ENCODE results near the gene SLC7A5. TPM values are rescaled to one million over a fixed set of nuclear protein-coding genes. Genes with fewer than 3 reads are reported as not detected.
"Not testable (repeated sequence)": the region's sequence is repeated elsewhere in the genome, so short reads cannot be mapped to it uniquely, and the experiment has no call there.

SLC7A5 gene
- total and polyA plus RNA-seq, 4 donors = 1.8 to 14.5 (median 4.4) TPM

- DNase-seq; H3K4me3 ChIP-seq (ENCODE audit: low read length in 2 of 2); H3K4me1 ChIP-seq (ENCODE audit: control insufficient read depth in 1 of 2, insufficient read depth in 2 of 2, low read length in 2 of 2); H3K36me3 ChIP-seq (ENCODE audit: control insufficient read depth in 1 of 2, insufficient read depth in 2 of 2, low read length in 1 of 2); ATAC-seq (ENCODE audit: low FRiP score); H3K27me3 ChIP-seq (ENCODE audit: control insufficient read depth in 1 of 2, insufficient read depth in 2 of 2, low read length in 1 of 2); H3K9me3 ChIP-seq (ENCODE audit: control insufficient read depth, low read length); H3K27ac ChIP-seq (ENCODE audit: low read depth in 1 of 2, low read length in 2 of 2): not testable (repeated sequence)
- intact Hi-C loops (cut with DNase I) = loop anchor here (2.0 to 5.0 kb wide), 2 partner anchors 57 to 61 kb away; no protein-coding TSS in a partner anchor
- 86 to 87% methylated on average over 11 of the region's 11 CpGs for WGBS, 2 donors
These were observed 38.8 kb upstream of the SLC7A5 start for GRCh38 chr16:87908101-87908500.

DNA sequence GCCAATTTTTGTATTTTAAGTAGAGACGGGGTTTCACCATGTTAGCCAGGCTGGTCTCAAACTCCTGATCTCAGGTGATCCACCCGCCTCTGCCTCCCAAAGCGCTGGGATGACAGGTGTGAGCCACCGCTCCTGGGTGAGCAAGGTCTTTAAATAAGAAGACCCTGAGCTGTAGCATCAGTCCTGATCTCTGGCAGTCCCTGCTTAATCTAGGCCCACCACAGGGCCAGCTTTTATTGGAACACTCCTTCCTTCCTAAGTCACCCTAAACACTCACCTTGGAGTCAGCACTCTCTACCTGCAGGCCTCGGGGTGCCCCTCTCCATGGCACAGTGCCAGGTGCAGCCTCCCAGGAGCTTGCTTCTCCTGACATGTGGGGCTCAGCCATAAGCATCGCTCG, 36.2 kb upstream of the SLC7A5 start:
- H3K36me3 ChIP-seq (ENCODE audit: control insufficient read depth in 1 of 2, insufficient read depth in 2 of 2, low read length in 1 of 2); H3K4me3 ChIP-seq (ENCODE audit: low read length in 2 of 2); H3K27ac ChIP-seq (ENCODE audit: low read depth in 1 of 2, low read length in 2 of 2); DNase-seq; H3K4me1 ChIP-seq (ENCODE audit: control insufficient read depth in 1 of 2, insufficient read depth in 2 of 2, low read length in 2 of 2); H3K27me3 ChIP-seq (ENCODE audit: control insufficient read depth in 1 of 2, insufficient read depth in 2 of 2, low read length in 1 of 2); ATAC-seq (ENCODE audit: low FRiP score); H3K9me3 ChIP-seq (ENCODE audit: control insufficient read depth, low read length): not testable (repeated sequence)
- WGBS, 2 donors = 91 to 93% methylated on average over 6 to 7 of the region's 7 CpGs
- intact Hi-C loops (cut with DNase I) = loop anchor here in 1 of 2 donors (5.0 kb wide), 1 partner anchor 58 kb away; no protein-coding TSS in a partner anchor

DNA sequence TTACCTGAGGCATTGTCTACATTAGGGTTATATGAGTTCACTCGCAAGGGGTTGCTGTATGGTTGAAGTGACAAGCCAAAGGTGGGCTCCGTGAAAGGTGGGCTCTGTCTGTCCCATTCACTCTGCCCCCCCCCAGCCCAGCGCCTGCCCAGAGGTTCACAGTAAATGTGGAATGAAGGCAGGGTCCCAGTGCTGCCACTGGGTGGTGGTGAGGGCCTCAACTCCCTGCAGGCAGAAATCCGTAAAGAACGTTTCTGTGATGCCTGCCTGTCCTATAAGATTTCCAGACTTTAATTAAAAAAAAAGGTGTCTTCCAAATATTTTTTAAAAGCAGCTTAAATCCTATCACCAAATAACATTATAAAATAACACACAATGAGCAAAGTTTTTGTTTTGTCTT, 35.7 kb upstream of the SLC7A5 start:
- H3K36me3 ChIP-seq (ENCODE audit: control insufficient read depth in 1 of 2, insufficient read depth in 2 of 2, low read length in 1 of 2); H3K9me3 ChIP-seq (ENCODE audit: control insufficient read depth, low read length); ATAC-seq (ENCODE audit: low FRiP score); H3K27me3 ChIP-seq (ENCODE audit: control insufficient read depth in 1 of 2, insufficient read depth in 2 of 2, low read length in 1 of 2); H3K27ac ChIP-seq (ENCODE audit: low read depth in 1 of 2, low read length in 2 of 2); H3K4me3 ChIP-seq (ENCODE audit: low read length in 2 of 2); H3K4me1 ChIP-seq (ENCODE audit: control insufficient read depth in 1 of 2, insufficient read depth in 2 of 2, low read length in 2 of 2); DNase-seq: not testable (repeated sequence)
- 81 to 84% methylated on average over 4 to 5 of the region's 5 CpGs for WGBS, 2 donors
- intact Hi-C loops (cut with DNase I) = loop anchor here in 1 of 2 donors (5.0 kb wide), 1 partner anchor 58 kb away; no protein-coding TSS in a partner anchor

GRCh38 chr16:87900489-87900888, 31.2 kb upstream of the SLC7A5 start:
- DNase-seq; intact Hi-C loops (cut with DNase I); H3K27ac ChIP-seq (ENCODE audit: low read depth in 1 of 2, low read length in 2 of 2); H3K4me3 ChIP-seq (ENCODE audit: low read length in 2 of 2); H3K9me3 ChIP-seq (ENCODE audit: control insufficient read depth, low read length); H3K36me3 ChIP-seq (ENCODE audit: control insufficient read depth in 1 of 2, insufficient read depth in 2 of 2, low read length in 1 of 2); ATAC-seq (ENCODE audit: low FRiP score); H3K27me3 ChIP-seq (ENCODE audit: control insufficient read depth in 1 of 2, insufficient read depth in 2 of 2, low read length in 1 of 2); H3K4me1 ChIP-seq (ENCODE audit: control insufficient read depth in 1 of 2, insufficient read depth in 2 of 2, low read length in 2 of 2): not testable (repeated sequence)
- 80 to 82% methylated on average over 12 of the region's 12 CpGs for WGBS, 2 donors

GRCh38 chr16:87897521-87898505, 28.5 kb upstream of the SLC7A5 start:
- ATAC-seq (ENCODE audit: low FRiP score) (peak; percentile 53), DNase-seq (no peak)
- Histone ChIP-seq H3K9me3 (ENCODE audit: control insufficient read depth, low read length) (no peaks in the 10 kb centered on the region), H3K27me3 (ENCODE audit: control insufficient read depth in 1 of 2, insufficient read depth in 2 of 2, low read length in 1 of 2) (no peaks in the 10 kb centered on the region), H3K4me1 (ENCODE audit: control insufficient read depth in 1 of 2, insufficient read depth in 2 of 2, low read length in 2 of 2) (no peaks in the 10 kb centered on the region), H3K4me3 (ENCODE audit: low read length in 2 of 2) (no peak overlapping the region), H3K27ac (ENCODE audit: low read depth in 1 of 2, low read length in 2 of 2) (peak overlapping the region in 1 of 2 donors; percentile 35), H3K36me3 (ENCODE audit: control insufficient read depth in 1 of 2, insufficient read depth in 2 of 2, low read length in 1 of 2) (no peaks in the 10 kb centered on the region)
- 30 to 34% methylated on average over 20 of the region's 20 CpGs for WGBS, 2 donors
- intact Hi-C loops (cut with DNase I) = no loop called here

DNA sequence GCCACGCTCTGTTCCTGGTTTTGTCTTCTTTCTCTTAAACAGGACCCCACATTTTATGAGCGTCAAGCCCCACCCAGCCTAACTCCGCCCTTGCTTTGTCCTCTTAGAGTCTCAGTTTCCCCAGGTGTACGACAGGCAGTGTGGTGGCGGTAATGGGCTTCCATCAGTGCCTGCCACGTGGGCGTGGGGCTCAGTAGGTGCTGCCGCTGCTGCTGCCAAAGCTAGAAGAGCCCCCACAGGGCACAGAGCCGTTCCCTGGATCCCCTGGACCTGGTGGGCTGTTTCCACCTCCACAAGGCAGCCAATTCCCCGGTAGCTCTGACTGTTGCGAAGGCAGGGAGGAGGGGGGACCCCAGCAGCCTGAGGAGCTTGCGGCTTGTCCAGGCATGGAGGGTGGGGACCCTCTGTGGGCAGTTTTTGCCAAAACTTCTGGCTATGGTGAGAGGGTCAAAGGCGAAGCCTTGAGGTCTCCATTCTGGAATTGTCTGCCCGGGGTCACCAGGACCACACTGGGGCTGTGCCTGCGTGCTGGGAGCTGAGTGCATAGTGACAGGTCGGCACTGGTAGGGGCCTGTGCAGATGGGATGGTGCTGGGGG, 27.7 kb upstream of the SLC7A5 start:
- H3K4me1 ChIP-seq (ENCODE audit: control insufficient read depth in 1 of 2, insufficient read depth in 2 of 2, low read length in 2 of 2); DNase-seq; intact Hi-C loops (cut with DNase I); H3K36me3 ChIP-seq (ENCODE audit: control insufficient read depth in 1 of 2, insufficient read depth in 2 of 2, low read length in 1 of 2); ATAC-seq (ENCODE audit: low FRiP score); H3K27me3 ChIP-seq (ENCODE audit: control insufficient read depth in 1 of 2, insufficient read depth in 2 of 2, low read length in 1 of 2); H3K4me3 ChIP-seq (ENCODE audit: low read length in 2 of 2); H3K27ac ChIP-seq (ENCODE audit: low read depth in 1 of 2, low read length in 2 of 2); H3K9me3 ChIP-seq (ENCODE audit: control insufficient read depth, low read length): not testable (repeated sequence)
- 88 to 91% methylated on average over 15 to 16 of the region's 16 CpGs for WGBS, 2 donors

DNA sequence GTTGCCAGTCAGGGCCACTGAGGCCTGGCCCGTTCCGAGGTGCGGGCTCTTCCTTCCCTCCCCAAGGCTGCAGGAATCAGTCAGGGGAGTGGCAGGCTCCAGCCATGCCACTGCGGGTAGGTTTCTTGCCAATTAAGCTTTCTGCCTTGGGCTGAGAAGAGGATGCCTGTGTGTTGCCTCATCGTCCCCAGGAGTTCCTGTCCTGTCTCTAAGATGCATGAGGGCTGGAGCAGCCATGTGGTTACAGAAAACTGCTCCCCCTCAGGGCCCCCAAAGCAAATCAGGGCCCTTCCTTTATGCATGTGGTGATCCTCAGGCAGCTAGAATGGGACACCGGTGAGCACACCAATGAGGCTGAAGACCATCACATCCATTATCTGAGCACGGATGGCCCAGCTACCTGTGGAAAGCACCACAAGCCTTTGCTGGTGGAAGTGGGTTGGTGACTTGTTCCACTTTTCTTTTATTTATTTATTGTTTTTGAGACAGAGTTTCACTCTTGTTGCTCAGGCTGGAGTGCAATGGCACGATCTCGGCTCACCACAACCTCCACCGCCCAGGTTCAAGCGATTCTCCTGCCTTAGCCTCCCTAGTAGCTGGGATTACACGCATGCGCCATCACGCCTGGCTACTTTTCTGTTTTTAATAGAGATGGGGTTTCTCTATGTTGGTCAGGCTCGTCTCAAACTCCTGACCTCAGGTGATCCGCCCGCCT, 27.0 kb upstream of the SLC7A5 start:
- H3K36me3 ChIP-seq (ENCODE audit: control insufficient read depth in 1 of 2, insufficient read depth in 2 of 2, low read length in 1 of 2); H3K9me3 ChIP-seq (ENCODE audit: control insufficient read depth, low read length); H3K4me1 ChIP-seq (ENCODE audit: control insufficient read depth in 1 of 2, insufficient read depth in 2 of 2, low read length in 2 of 2); H3K4me3 ChIP-seq (ENCODE audit: low read length in 2 of 2); intact Hi-C loops (cut with DNase I); H3K27me3 ChIP-seq (ENCODE audit: control insufficient read depth in 1 of 2, insufficient read depth in 2 of 2, low read length in 1 of 2); H3K27ac ChIP-seq (ENCODE audit: low read depth in 1 of 2, low read length in 2 of 2); ATAC-seq (ENCODE audit: low FRiP score); DNase-seq: not testable (repeated sequence)
- WGBS, 2 donors = 87 to 92% methylated on average over 17 of the region's 17 CpGs

GRCh38 chr16:87895641-87896141, 26.4 kb upstream of the SLC7A5 start:
- whole genome bisulfite sequencing, 2 donors = 80 to 81% methylated on average over 10 of the region's 10 CpGs
- intact Hi-C loops (cut with DNase I) = no loop called here
- no peak for ATAC-seq (ENCODE audit: low FRiP score)
- H3K27ac ChIP-seq (ENCODE audit: low read depth in 1 of 2, low read length in 2 of 2) = no peak overlapping the region
- no peaks in the 10 kb centered on the region for H3K9me3 ChIP-seq (ENCODE audit: control insufficient read depth, low read length)
- no peaks in the 10 kb centered on the region for H3K4me1 ChIP-seq (ENCODE audit: control insufficient read depth in 1 of 2, insufficient read depth in 2 of 2, low read length in 2 of 2)
- H3K4me3 ChIP-seq (ENCODE audit: low read length in 2 of 2) = no peak overlapping the region
- H3K36me3 ChIP-seq (ENCODE audit: control insufficient read depth in 1 of 2, insufficient read depth in 2 of 2, low read length in 1 of 2) = no peaks in the 10 kb centered on the region
- no peaks in the 10 kb centered on the region for H3K27me3 ChIP-seq (ENCODE audit: control insufficient read depth in 1 of 2, insufficient read depth in 2 of 2, low read length in 1 of 2)
- DNase-seq = peak in 1 of 2 donors; percentile 59

All from aorta (tissue), 5 donors.